A673 (cell line): ENCODE measurements around the gene RIT1. TPM values are rescaled to one million over a fixed set of nuclear protein-coding genes. Genes with fewer than 3 reads are reported as not detected.

Experiments
- BruUV-seq: library from RNA; stranded (reverse); fragments of 400-500 nt; replicated peaks from 2 replicates; lab custom pipeline; 2021; lab: Mats Ljungman, UMichigan
- CTCF ChIA-PET: fragments of 300-600 bp; sonication (Branson Sonifier 250); formaldehyde crosslinking; loops from one replicate; lab custom pipeline; 2022; ENCODE audit warnings: antibody characterized with exemption; lab: Charles Lee
- POLR2A ChIA-PET: fragments of 300-600 bp; sonication (Branson Sonifier 250); formaldehyde crosslinking; loops from one replicate; lab custom pipeline; 2022; ENCODE audit warnings: antibody characterized with exemption; ENCODE audit not compliant: low non-redundant PET; lab: Charles Lee
- DNase-seq: peaks from one replicate; pipeline ENCODE4 v3.0.0-alpha.2; 2015; ENCODE audit warnings: low spot score
- H3K27ac ChIP-seq: fragments of 200-600 bp; sonication (generic); 2 replicates; pipeline ENCODE4 v1.5.1; 2016; ENCODE audit warnings: mixed run types, low read depth, mild to moderate bottlenecking, mixed read lengths, antibody characterized with exemption, low read length; ENCODE audit not compliant: poor library complexity, severe bottlenecking
- H3K27me3 ChIP-seq: fragments of 200-600 bp; sonication (generic); replicated peaks from 2 replicates; pipeline ENCODE4 v1.6.1; 2017; ENCODE audit warnings: mixed run types, low read depth, mild to moderate bottlenecking, mixed read lengths, antibody characterized with exemption, low read length; ENCODE audit not compliant: insufficient read depth, poor library complexity
- H3K36me3 ChIP-seq: fragments of 200-600 bp; sonication (generic); 2 replicates; pipeline ENCODE4 v1.6.1; 2016; ENCODE audit warnings: mixed run types, mild to moderate bottlenecking, mixed read lengths, antibody characterized with exemption, low read length; ENCODE audit not compliant: insufficient read depth, poor library complexity, severe bottlenecking
- H3K4me1 ChIP-seq: fragments of 200-600 bp; sonication (generic); 2 replicates; pipeline ENCODE4 v1.6.1; 2017; ENCODE audit warnings: mixed run types, mild to moderate bottlenecking, mixed read lengths, antibody characterized with exemption, low read length; ENCODE audit not compliant: insufficient read depth, poor library complexity, severe bottlenecking
- H3K4me3 ChIP-seq: fragments of 200-600 bp; sonication (generic); 2 replicates; pipeline ENCODE4 v1.5.1; 2016; ENCODE audit warnings: low read depth, mixed run types, mild to moderate bottlenecking, mixed read lengths, low read length; ENCODE audit not compliant: poor library complexity, severe bottlenecking
- H3K9me3 ChIP-seq: fragments of 200-600 bp; sonication (generic); 2 replicates; pipeline ENCODE4 v1.6.1; 2016; ENCODE audit warnings: mixed run types, low read depth, mild to moderate bottlenecking, mixed read lengths, antibody characterized with exemption, low read length; ENCODE audit not compliant: poor library complexity, severe bottlenecking
- EZH2 ChIP-seq: fragments of 200-600 bp; sonication (generic); IDR thresholded peaks from 2 replicates; pipeline ENCODE4 v1.6.1; 2017; ENCODE audit warnings: borderline replicate concordance, low read depth, mild to moderate bottlenecking, mixed read lengths, antibody characterized with exemption, low read length; ENCODE audit not compliant: poor library complexity, severe bottlenecking
- intact Hi-C: fragments of 100-400 bp; cut with micrococcal nuclease; formaldehyde crosslinking; loops from one replicate; pipeline ENCODE4 v1.10.0; 2022; ENCODE audit not compliant: unreplicated experiment
- total RNA-seq: library from RNA; stranded (reverse); gene quantifications from 2 replicates; pipeline ENCODE4 v1.2.3, GENCODE V29; 2021
- TF ChIP-seq, protein P1 (sequence below): fragments of 300-800, 200-600 bp; sonication (generic); conservative IDR thresholded peaks from 2 replicates; pipeline ENCODE4 v1.5.1; 2017; ENCODE audit warnings: low read depth, mild to moderate bottlenecking, antibody characterized with exemption, low read length, moderate library complexity, mixed read lengths

Gene RIT1
- total RNA-seq, 1 experiment from 2014 or later = 27.5 TPM

DNA sequence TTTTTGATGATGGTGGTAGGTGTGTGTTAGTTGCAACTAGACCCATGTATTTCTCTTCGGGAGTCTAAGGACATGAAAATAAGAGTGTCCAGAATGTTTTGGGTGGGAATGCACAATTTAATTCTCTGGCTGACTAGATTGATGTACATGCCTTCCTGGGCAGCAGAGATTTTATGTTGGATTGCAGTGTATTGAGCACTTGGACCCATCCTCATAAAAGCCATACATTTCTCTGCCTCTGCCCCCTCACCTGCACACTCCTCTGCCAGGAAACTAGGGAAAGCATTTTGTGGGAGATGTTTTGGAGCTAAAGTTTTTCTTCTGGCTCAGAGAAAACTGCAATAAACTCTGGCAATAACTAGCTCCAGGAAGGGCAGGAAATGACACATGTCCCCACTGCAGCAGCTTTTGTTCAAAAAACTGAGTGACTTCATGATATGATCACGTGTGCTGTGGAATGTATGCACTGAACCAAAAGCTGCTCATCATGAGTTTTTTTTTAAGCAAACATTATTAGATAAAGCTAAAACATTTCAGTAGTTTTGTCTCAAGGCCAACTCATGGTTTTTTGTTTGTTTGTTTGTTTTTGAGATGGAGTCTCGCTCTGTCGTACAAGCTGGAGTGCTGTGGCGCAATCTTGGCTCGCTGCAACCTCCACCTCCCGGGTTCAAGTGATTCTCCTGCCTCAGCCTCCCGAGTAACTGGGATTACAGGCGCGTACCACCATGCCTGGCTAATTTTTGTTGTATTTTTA is 17.6 kb downstream of the RIT1 start:
- ChIA-PET CTCF (interaction anchor here (1.2 kb wide), 1 partner anchor 173 kb away, joined by 4 read pairs; no protein-coding TSS in a partner anchor), POLR2A (interaction anchor here (0.6 kb wide), 1 partner anchor 63 kb away, joined by 3 read pairs; no protein-coding TSS in a partner anchor)
- Histone ChIP-seq H3K4me3 (no peak overlapping the region), H3K27me3 (no peaks in the 10 kb centered on the region), H3K4me1 (peaks cover 18% of the 10 kb centered on the region), H3K27ac (peak overlapping the region; percentile 70), H3K9me3 (no peaks in the 10 kb centered on the region), H3K36me3 (peaks cover 7% of the 10 kb centered on the region)
- BruUV-seq = TSS peak; percentile 91
- DNase-seq = peak; percentile 89
- intact Hi-C loops = no loop called here
- TF ChIP-seq EZH2 = no peak
- TF ChIP-seq, protein P1, sequence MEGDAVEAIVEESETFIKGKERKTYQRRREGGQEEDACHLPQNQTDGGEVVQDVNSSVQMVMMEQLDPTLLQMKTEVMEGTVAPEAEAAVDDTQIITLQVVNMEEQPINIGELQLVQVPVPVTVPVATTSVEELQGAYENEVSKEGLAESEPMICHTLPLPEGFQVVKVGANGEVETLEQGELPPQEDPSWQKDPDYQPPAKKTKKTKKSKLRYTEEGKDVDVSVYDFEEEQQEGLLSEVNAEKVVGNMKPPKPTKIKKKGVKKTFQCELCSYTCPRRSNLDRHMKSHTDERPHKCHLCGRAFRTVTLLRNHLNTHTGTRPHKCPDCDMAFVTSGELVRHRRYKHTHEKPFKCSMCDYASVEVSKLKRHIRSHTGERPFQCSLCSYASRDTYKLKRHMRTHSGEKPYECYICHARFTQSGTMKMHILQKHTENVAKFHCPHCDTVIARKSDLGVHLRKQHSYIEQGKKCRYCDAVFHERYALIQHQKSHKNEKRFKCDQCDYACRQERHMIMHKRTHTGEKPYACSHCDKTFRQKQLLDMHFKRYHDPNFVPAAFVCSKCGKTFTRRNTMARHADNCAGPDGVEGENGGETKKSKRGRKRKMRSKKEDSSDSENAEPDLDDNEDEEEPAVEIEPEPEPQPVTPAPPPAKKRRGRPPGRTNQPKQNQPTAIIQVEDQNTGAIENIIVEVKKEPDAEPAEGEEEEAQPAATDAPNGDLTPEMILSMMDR = no peak

GRCh38 chr1:155892796-155893195 is 18.4 kb downstream of the RIT1 start:
- intact Hi-C loops = no loop called here
- Histone ChIP-seq H3K27me3 (no peaks in the 10 kb centered on the region), H3K27ac (peak overlapping the region; percentile 70), H3K9me3 (no peaks in the 10 kb centered on the region), H3K4me3 (no peak overlapping the region), H3K36me3 (peaks cover 5% of the 10 kb centered on the region), H3K4me1 (peaks cover 15% of the 10 kb centered on the region)
- no TSS peak for BruUV-seq
- peak; percentile 12 for DNase-seq
- CTCF ChIA-PET = interaction anchor here (1.2 kb wide), 1 partner anchor 174 kb away, joined by 4 read pairs; no protein-coding TSS in a partner anchor
- POLR2A ChIA-PET = interaction anchor here (0.5 to 0.7 kb wide), 2 partner anchors 12 to 56 kb away, joined by 3 read pairs; no protein-coding TSS in a partner anchor
- TF ChIP-seq, protein P1 = no peak
- no peak for TF ChIP-seq EZH2

DNA sequence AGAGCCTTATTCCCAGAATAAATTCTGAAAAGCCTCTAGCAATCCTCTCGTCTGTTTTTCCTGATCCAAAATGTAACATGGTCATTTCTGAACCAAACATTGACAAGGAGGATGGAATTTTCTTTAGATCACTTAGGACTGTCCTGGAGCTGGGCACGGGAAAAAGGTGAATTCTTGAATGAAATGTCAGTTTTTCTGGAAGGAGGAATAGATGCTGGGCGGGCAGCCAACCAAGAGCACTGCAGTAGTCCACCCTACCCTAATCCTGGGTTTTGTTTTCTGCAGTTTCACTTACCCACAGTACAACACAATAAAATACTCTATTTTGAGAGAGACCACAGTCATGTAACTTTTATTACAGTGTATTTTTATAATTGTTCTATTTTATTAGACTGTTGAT is 20.9 kb downstream of the RIT1 start:
- Histone ChIP-seq H3K27me3 (no peaks in the 10 kb centered on the region), H3K4me1 (peaks cover 15% of the 10 kb centered on the region), H3K4me3 (no peak overlapping the region), H3K9me3 (no peaks in the 10 kb centered on the region), H3K36me3 (no peaks in the 10 kb centered on the region), H3K27ac (no peak overlapping the region)
- POLR2A ChIA-PET = no interaction called here
- TF ChIP-seq, protein P1 = no peak
- no peak for TF ChIP-seq EZH2
- BruUV-seq = no TSS peak
- no peak for DNase-seq
- intact Hi-C loops = no loop called here
- CTCF ChIA-PET = no interaction called here
